GM12878 (cell line): ENCODE data around the gene MGAT3. TPM values are rescaled to one million over a fixed set of nuclear protein-coding genes. Genes with fewer than 3 reads are reported as not detected.

ENCODE experiments used
- BRCA1 ChIP-seq: IDR thresholded peaks from 2 replicates; pipeline ENCODE4 v1.6.1; 2011; ENCODE audit warnings: low read depth, low read length, improper control_type of control experiment
- CHD1 ChIP-seq: IDR thresholded peaks from 2 replicates; pipeline ENCODE4 v1.6.1; 2012; ENCODE audit warnings: low read depth, low read length, improper control_type of control experiment
- EGR1 ChIP-seq, 2 experiments: IDR thresholded peaks; 1 replicate in 1 of 2; 2 replicates in 1 of 2; pipeline ENCODE4 v1.6.1; 2011 to 2012; ENCODE audit warnings: low read depth in 2 of 2, low read length in 2 of 2, borderline replicate concordance in 1 of 2, mild to moderate bottlenecking in 1 of 2, moderate library complexity in 1 of 2
- ESRRA ChIP-seq: IDR thresholded peaks from 2 replicates; pipeline ENCODE4 v1.6.1; 2012; ENCODE audit warnings: mild to moderate bottlenecking, low read length, improper control_type of control experiment
- HDGF ChIP-seq: fragments of 450-650 bp; IDR thresholded peaks from 2 replicates; pipeline ENCODE4 v1.6.1; 2016; ENCODE audit warnings: antibody characterized with exemption
- IKZF1 ChIP-seq: fragments of 450-650 bp; conservative IDR thresholded peaks from 2 replicates; pipeline ENCODE4 v1.6.1; 2017; ENCODE audit warnings: antibody characterized with exemption, mild to moderate bottlenecking
- JUNB ChIP-seq: IDR thresholded peaks from 2 replicates; pipeline ENCODE4 v1.6.1; 2016; ENCODE audit warnings: antibody characterized with exemption, mild to moderate bottlenecking
- LARP7 ChIP-seq: fragments of 450-650 bp; IDR thresholded peaks from 2 replicates; pipeline ENCODE4 v1.6.1; 2017; ENCODE audit warnings: mild to moderate bottlenecking
- MTA3 ChIP-seq: IDR thresholded peaks from 2 replicates; pipeline ENCODE4 v1.6.1; 2012; ENCODE audit warnings: low read length, inconsistent platforms, borderline replicate concordance
- MYB ChIP-seq: fragments of 150-350 bp; IDR thresholded peaks from 2 replicates; pipeline ENCODE4 v1.6.1; 2014; ENCODE audit warnings: mild to moderate bottlenecking, low read depth, low read length, borderline replicate concordance
- POLR2A ChIP-seq: IDR thresholded peaks from 2 replicates; pipeline ENCODE4 v1.6.1; 2011; ENCODE audit warnings: low read depth, mild to moderate bottlenecking, low read length
- RAD51 ChIP-seq: fragments of 450-650 bp; IDR thresholded peaks from 2 replicates; pipeline ENCODE4 v1.6.1; 2016; ENCODE audit warnings: moderate library complexity, mild to moderate bottlenecking, inconsistent platforms
- SIX5 ChIP-seq: IDR thresholded peaks from 2 replicates; pipeline ENCODE4 v1.6.1; 2011; ENCODE audit warnings: mild to moderate bottlenecking, low read depth, low read length, moderate library complexity; ENCODE audit not compliant: severe bottlenecking
- SMARCA5 ChIP-seq: fragments of 450-650 bp; IDR thresholded peaks from 2 replicates; pipeline ENCODE4 v1.6.1; 2017; ENCODE audit warnings: mild to moderate bottlenecking
- SUPT20H ChIP-seq: IDR thresholded peaks from 2 replicates; pipeline ENCODE4 v1.6.1; 2011; ENCODE audit warnings: low read depth, mild to moderate bottlenecking, low read length, moderate library complexity, borderline replicate concordance; ENCODE audit not compliant: control insufficient read depth
- TCF3 ChIP-seq: IDR thresholded peaks from 2 replicates; pipeline ENCODE4 v1.6.1; 2012; ENCODE audit warnings: low read depth, mild to moderate bottlenecking, low read length, borderline replicate concordance; ENCODE audit not compliant: insufficient read depth
- YY1 ChIP-seq: IDR thresholded peaks from 2 replicates; pipeline ENCODE4 v1.6.1; 2011; ENCODE audit warnings: low read depth, mild to moderate bottlenecking, low read length
- ZNF207 ChIP-seq: fragments of 450-650 bp; IDR thresholded peaks from 2 replicates; pipeline ENCODE4 v1.6.1; 2014; ENCODE audit warnings: antibody characterized with exemption, mild to moderate bottlenecking, borderline replicate concordance
- polyA plus RNA-seq, 11 experiments: library from polyadenylated mRNA; depleted of rRNA in 4 of 11; unstranded in 6 of 11; stranded (reverse) in 5 of 11; fragments of >200 nt; fragmentation: Nextera tagmentation in 4 of 11; fragmentation: Illumina TruSeq in 1 of 11; extraction: Ambion mirVana in 4 of 11; extraction: Trizol in 1 of 11; gene quantifications; 1 replicate in 1 of 11; 2 replicates in 10 of 11; pipeline versions ENCODE4 v1.2.1 to v1.2.3, GENCODE V29; 2011 to 2016; ENCODE audit warnings: inconsistent platforms in 2 of 11, missing spikeins in 2 of 11, low read depth in 1 of 11
- total RNA-seq, 4 experiments: library from RNA; depleted of rRNA in 3 of 4; stranded (reverse); fragments of >200 nt in 3 of 4; fragmentation: Illumina TruSeq in 1 of 4; extraction: Trizol in 1 of 4; gene quantifications; 2 replicates each; pipeline versions ENCODE4 v1.2.1 to v1.2.3, GENCODE V29; 2013 to 2021
- TF ChIP-seq, protein P1 (sequence below): fragments of 450-650 bp; IDR thresholded peaks from 2 replicates; pipeline ENCODE4 v1.6.1; 2016; ENCODE audit warnings: mild to moderate bottlenecking, moderate library complexity, borderline replicate concordance
- TF ChIP-seq, protein P2 (sequence below): IDR thresholded peaks from 2 replicates; pipeline ENCODE4 v1.6.1; 2012; ENCODE audit warnings: low read depth, low read length, improper control_type of control experiment
- TF ChIP-seq, protein P3 (sequence below): fragments of 450-650 bp; IDR thresholded peaks from 2 replicates; pipeline ENCODE4 v1.6.1; 2018; ENCODE audit warnings: borderline replicate concordance, mild to moderate bottlenecking; ENCODE audit not compliant: partially characterized antibody
- TF ChIP-seq, protein P4 (sequence below): fragments of 450-650 bp; IDR thresholded peaks from 2 replicates; pipeline ENCODE4 v1.6.1; 2017; ENCODE audit warnings: mild to moderate bottlenecking

MGAT3 gene
- total and polyA plus RNA-seq, 10 of the 15 experiments (the other 5 are each of a cell fraction or from before 2014, with no cell fraction given) = 0.32 to 40.2 (median 11.9) TPM

DNA sequence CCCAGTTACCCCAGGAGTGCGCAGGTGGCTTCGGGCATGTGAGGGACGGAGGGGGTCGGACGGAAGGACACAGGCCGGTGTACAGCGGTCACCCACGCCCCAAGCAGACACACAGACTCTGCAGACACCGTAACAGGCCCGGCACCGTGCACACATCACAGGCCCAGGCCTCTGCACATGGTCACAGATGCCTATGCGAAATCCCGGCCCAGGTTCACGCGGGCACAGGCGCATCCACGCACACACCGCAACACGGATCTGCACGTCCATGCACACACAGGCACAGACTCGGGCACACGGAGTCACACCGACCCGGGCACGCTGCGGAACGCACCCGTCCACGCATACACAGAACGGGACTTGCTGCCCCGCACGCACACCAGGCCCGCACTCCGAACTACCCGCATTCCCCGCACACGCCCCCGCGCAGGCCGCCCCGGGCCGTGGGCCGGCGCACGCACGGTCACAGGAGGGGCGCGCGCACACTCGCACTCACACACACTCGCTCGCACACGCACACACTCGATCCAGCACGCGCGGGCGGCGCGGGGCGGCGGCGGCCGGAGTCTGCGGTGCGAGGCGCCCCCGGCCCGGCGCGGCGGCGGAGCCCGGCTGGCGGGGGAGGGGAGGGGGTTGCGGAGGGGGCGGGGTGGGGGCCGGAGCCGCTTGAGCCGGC, at the start of gene MGAT3 (continued):
- TF ChIP-seq EGR1 (IDR thresholded peaks at IDR 0.05; ENCODE audit: borderline replicate concordance in 1 of 2, low read depth in 2 of 2, low read length in 2 of 2) (peak in 1 of 2 experiments; percentile 72; a peak in 2 of 3 replicates), ZNF207 (no peak), MTA3 (no peak), JUNB (no peak), SUPT20H (no peak), POLR2A (0 out of 2 replicates have a peak, but pooled peaks have one; percentile 27), HDGF (peak; percentile 49; the same call in 1 of the 2 replicates), CHD1 (no peak), LARP7 (peak; percentile 60; the same call in 1 of the 2 replicates), SIX5 (no peak), ESRRA (no peak), MYB (no peak), YY1 (no peak), BRCA1 (no peak), SMARCA5 (no peak), RAD51 (no peak), IKZF1 (peak; percentile 34; the same call in 1 of the 2 replicates), TCF3 (0 out of 2 replicates have a peak, but pooled peaks have one; percentile 49)
- TF ChIP-seq, protein P1, sequence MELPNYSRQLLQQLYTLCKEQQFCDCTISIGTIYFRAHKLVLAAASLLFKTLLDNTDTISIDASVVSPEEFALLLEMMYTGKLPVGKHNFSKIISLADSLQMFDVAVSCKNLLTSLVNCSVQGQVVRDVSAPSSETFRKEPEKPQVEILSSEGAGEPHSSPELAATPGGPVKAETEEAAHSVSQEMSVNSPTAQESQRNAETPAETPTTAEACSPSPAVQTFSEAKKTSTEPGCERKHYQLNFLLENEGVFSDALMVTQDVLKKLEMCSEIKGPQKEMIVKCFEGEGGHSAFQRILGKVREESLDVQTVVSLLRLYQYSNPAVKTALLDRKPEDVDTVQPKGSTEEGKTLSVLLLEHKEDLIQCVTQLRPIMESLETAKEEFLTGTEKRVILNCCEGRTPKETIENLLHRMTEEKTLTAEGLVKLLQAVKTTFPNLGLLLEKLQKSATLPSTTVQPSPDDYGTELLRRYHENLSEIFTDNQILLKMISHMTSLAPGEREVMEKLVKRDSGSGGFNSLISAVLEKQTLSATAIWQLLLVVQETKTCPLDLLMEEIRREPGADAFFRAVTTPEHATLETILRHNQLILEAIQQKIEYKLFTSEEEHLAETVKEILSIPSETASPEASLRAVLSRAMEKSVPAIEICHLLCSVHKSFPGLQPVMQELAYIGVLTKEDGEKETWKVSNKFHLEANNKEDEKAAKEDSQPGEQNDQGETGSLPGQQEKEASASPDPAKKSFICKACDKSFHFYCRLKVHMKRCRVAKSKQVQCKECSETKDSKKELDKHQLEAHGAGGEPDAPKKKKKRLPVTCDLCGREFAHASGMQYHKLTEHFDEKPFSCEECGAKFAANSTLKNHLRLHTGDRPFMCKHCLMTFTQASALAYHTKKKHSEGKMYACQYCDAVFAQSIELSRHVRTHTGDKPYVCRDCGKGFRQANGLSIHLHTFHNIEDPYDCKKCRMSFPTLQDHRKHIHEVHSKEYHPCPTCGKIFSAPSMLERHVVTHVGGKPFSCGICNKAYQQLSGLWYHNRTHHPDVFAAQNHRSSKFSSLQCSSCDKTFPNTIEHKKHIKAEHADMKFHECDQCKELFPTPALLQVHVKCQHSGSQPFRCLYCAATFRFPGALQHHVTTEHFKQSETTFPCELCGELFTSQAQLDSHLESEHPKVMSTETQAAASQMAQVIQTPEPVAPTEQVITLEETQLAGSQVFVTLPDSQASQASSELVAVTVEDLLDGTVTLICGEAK = no peak
- TF ChIP-seq, protein P2, sequence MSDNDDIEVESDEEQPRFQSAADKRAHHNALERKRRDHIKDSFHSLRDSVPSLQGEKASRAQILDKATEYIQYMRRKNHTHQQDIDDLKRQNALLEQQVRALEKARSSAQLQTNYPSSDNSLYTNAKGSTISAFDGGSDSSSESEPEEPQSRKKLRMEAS = no peak
- TF ChIP-seq, protein P3, sequence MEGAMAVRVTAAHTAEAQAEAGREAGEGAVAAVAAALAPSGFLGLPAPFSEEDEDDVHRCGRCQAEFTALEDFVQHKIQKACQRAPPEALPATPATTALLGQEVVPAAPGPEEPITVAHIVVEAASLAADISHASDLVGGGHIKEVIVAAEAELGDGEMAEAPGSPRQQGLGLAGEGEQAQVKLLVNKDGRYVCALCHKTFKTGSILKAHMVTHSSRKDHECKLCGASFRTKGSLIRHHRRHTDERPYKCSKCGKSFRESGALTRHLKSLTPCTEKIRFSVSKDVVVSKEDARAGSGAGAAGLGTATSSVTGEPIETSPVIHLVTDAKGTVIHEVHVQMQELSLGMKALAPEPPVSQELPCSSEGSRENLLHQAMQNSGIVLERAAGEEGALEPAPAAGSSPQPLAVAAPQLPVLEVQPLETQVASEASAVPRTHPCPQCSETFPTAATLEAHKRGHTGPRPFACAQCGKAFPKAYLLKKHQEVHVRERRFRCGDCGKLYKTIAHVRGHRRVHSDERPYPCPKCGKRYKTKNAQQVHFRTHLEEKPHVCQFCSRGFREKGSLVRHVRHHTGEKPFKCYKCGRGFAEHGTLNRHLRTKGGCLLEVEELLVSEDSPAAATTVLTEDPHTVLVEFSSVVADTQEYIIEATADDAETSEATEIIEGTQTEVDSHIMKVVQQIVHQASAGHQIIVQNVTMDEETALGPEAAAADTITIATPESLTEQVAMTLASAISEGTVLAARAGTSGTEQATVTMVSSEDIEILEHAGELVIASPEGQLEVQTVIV = no peak
- TF ChIP-seq, protein P4, sequence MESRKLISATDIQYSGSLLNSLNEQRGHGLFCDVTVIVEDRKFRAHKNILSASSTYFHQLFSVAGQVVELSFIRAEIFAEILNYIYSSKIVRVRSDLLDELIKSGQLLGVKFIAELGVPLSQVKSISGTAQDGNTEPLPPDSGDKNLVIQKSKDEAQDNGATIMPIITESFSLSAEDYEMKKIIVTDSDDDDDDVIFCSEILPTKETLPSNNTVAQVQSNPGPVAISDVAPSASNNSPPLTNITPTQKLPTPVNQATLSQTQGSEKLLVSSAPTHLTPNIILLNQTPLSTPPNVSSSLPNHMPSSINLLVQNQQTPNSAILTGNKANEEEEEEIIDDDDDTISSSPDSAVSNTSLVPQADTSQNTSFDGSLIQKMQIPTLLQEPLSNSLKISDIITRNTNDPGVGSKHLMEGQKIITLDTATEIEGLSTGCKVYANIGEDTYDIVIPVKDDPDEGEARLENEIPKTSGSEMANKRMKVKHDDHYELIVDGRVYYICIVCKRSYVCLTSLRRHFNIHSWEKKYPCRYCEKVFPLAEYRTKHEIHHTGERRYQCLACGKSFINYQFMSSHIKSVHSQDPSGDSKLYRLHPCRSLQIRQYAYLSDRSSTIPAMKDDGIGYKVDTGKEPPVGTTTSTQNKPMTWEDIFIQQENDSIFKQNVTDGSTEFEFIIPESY = peak; percentile 60; the same call in 1 of the 2 replicates
